HL-60 (cell line): ENCODE measurements around the gene SRR.

Source experiments
- DNase-seq, 2 experiments: peaks; one replicate each; pipeline ENCODE4 v3.0.0-alpha.2; 2010 to 2020; ENCODE audit warnings: low read depth in 1 of 2, low spot score in 1 of 2
- H3K27ac ChIP-seq: fragments of 250-450 bp; sonication (Bioruptor Pico); replicated peaks from 2 replicates; pipeline ENCODE4 v1.5.1; 2020; ENCODE audit warnings: mild to moderate bottlenecking, moderate library complexity
- H3K27me3 ChIP-seq: fragments of 250-450 bp; sonication (Bioruptor Pico); 2 replicates; pipeline ENCODE4 v1.5.1; 2021; ENCODE audit warnings: mild to moderate bottlenecking, moderate library complexity; ENCODE audit not compliant: insufficient read depth, poor library complexity, severe bottlenecking
- H3K4me3 ChIP-seq: replicated peaks from 2 replicates; pipeline ENCODE4 v1.5.1; 2011; ENCODE audit warnings: mild to moderate bottlenecking, control low read depth, low read length; ENCODE audit not compliant: insufficient read depth
- GABPA ChIP-seq: IDR thresholded peaks from 2 replicates; pipeline ENCODE4 v1.6.1; 2012; ENCODE audit warnings: low read depth
- POLR2AphosphoS5 ChIP-seq: IDR thresholded peaks from 2 replicates; pipeline ENCODE4 v1.6.1; 2012; ENCODE audit warnings: low read depth
- SPI1 ChIP-seq: IDR thresholded peaks from 2 replicates; pipeline ENCODE4 v1.6.1; 2012; ENCODE audit warnings: low read depth, mild to moderate bottlenecking, borderline replicate concordance
- TF ChIP-seq, protein P1 (sequence below): IDR thresholded peaks from one replicate; pipeline ENCODE4 v1.5.1; 2011; ENCODE audit warnings: low read length, control low read depth, inconsistent platforms; ENCODE audit not compliant: insufficient read depth
- TF ChIP-seq, protein P2 (sequence below): IDR thresholded peaks from 2 replicates; pipeline ENCODE4 v1.6.1; 2012; ENCODE audit warnings: low read depth; ENCODE audit not compliant: insufficient replicate concordance

The SRR gene

DNA sequence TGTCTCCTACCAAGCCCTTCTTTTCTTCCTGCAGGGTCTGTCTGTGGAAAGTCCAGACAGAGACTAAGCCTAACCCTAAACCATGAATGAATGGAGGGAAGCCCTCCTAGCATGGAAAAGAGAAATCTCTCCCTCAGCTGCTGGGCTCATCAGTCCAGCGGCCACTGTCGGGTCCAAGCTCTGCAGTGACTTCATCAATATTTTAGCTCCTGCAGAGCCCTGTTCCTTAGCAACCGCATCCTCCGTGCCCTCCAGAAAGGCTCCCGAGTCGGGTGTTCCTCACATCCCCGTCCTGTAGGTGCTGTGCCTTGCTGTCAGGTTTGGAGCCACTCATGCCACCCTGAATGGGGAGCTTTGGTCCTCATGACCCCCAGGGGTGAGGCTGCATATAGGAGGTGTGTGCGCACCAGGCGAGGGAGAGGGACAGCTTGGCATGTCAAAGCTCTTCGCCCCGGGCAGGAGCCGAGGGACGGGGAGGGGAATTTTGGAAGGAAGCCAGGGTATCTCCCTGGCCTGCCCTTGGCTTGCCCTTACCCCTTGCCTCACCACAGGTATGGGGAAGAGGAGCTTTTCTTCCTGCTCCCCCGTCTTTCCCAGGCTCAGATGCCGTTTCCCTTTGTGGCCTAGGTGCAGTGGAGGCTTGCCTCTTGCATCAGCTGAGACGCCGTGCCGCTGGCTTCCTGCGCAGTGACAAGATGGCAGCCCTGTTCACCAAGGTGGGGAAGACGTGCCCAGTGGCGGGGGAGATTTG is 57.4 kb downstream of the SRR start:
- no peak overlapping the region for H3K4me3 ChIP-seq
- no peak overlapping the region for H3K27ac ChIP-seq
- H3K27me3 ChIP-seq, result no peaks in the 10 kb centered on the region
- TF ChIP-seq, protein P1, sequence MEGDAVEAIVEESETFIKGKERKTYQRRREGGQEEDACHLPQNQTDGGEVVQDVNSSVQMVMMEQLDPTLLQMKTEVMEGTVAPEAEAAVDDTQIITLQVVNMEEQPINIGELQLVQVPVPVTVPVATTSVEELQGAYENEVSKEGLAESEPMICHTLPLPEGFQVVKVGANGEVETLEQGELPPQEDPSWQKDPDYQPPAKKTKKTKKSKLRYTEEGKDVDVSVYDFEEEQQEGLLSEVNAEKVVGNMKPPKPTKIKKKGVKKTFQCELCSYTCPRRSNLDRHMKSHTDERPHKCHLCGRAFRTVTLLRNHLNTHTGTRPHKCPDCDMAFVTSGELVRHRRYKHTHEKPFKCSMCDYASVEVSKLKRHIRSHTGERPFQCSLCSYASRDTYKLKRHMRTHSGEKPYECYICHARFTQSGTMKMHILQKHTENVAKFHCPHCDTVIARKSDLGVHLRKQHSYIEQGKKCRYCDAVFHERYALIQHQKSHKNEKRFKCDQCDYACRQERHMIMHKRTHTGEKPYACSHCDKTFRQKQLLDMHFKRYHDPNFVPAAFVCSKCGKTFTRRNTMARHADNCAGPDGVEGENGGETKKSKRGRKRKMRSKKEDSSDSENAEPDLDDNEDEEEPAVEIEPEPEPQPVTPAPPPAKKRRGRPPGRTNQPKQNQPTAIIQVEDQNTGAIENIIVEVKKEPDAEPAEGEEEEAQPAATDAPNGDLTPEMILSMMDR, result no peak
- TF ChIP-seq SPI1 (no peak), GABPA (no peak), POLR2AphosphoS5 (no peak)
- TF ChIP-seq, protein P2, sequence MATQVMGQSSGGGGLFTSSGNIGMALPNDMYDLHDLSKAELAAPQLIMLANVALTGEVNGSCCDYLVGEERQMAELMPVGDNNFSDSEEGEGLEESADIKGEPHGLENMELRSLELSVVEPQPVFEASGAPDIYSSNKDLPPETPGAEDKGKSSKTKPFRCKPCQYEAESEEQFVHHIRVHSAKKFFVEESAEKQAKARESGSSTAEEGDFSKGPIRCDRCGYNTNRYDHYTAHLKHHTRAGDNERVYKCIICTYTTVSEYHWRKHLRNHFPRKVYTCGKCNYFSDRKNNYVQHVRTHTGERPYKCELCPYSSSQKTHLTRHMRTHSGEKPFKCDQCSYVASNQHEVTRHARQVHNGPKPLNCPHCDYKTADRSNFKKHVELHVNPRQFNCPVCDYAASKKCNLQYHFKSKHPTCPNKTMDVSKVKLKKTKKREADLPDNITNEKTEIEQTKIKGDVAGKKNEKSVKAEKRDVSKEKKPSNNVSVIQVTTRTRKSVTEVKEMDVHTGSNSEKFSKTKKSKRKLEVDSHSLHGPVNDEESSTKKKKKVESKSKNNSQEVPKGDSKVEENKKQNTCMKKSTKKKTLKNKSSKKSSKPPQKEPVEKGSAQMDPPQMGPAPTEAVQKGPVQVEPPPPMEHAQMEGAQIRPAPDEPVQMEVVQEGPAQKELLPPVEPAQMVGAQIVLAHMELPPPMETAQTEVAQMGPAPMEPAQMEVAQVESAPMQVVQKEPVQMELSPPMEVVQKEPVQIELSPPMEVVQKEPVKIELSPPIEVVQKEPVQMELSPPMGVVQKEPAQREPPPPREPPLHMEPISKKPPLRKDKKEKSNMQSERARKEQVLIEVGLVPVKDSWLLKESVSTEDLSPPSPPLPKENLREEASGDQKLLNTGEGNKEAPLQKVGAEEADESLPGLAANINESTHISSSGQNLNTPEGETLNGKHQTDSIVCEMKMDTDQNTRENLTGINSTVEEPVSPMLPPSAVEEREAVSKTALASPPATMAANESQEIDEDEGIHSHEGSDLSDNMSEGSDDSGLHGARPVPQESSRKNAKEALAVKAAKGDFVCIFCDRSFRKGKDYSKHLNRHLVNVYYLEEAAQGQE, result no peak
- no peak for DNase-seq

DNA sequence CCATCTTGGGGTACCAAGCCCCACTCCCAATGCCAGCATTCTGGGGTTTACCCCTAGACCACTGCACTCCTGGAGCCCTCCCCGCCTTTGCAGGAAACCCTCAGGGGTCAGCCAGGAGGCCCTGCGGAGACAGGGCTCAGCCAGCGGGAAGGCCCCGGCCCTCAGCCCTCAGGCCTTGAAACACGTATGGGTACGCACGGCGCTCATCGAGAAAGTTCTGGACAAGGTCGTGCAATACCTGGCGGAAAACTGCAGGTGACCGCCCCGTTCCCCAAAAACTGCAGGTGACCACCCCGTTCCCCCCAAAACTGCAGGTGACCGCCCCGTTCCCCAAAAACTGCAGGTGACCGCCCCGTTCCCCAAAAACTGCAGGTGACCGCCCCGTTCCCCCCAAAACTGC is 58.3 kb downstream of the SRR start:
- no peak for DNase-seq
- no peak overlapping the region for H3K27ac ChIP-seq
- TF ChIP-seq SPI1 (no peak), GABPA (no peak), POLR2AphosphoS5 (no peak)
- TF ChIP-seq, protein P2, result no peak
- TF ChIP-seq, protein P1, result no peak
- H3K4me3 ChIP-seq, result no peak overlapping the region
- no peaks in the 10 kb centered on the region for H3K27me3 ChIP-seq

DNA sequence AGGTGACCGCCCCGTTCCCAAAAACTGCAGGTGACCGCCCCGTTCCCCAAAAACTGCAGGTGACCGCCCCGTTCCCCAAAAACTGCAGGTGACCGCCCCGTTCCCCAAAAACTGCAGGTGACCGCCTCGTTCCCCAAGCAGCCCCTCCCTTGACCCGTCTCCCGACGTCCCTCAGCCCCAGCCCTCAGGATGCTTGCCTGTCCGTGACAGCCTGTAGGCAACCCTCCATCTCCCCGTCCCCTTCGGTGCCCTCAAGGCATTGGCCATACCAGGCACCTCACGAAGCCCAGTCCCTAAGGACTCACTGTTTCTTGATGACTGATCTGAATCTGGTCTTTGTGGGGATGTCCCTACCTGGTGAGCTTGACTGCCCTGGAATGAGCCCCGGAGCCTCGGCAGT is 58.7 kb downstream of the SRR start:
- TF ChIP-seq SPI1 (no peak), GABPA (no peak), POLR2AphosphoS5 (no peak)
- TF ChIP-seq, protein P2, result no peak
- TF ChIP-seq, protein P1, result no peak
- Histone ChIP-seq H3K4me3 (no peak overlapping the region), H3K27ac (no peak overlapping the region), H3K27me3 (no peaks in the 10 kb centered on the region)
- DNase-seq, result no peak
